Ovary (tissue), 3 donors: ENCODE data around the gene FAM131A.

Experiments used
- CTCF ChIP-seq, 3 donors: fragments of 450-650 bp in 2 of 3; fragments of 200-600 bp in 1 of 3; IDR thresholded peaks; one replicate each; pipeline versions ENCODE4 v1.5.1 to v1.8.0; 2016 to 2022; ENCODE audit warnings: antibody characterized with exemption in 3 of 3, mild to moderate bottlenecking in 1 of 3
- EP300 ChIP-seq: sonication (generic); formaldehyde crosslinking; IDR thresholded peaks from one replicate; pipeline ENCODE4 v1.6.1; 2017; ENCODE audit warnings: antibody characterized with exemption
- donor health status: DM: no; HTN: no; CAD: no.

DNA sequence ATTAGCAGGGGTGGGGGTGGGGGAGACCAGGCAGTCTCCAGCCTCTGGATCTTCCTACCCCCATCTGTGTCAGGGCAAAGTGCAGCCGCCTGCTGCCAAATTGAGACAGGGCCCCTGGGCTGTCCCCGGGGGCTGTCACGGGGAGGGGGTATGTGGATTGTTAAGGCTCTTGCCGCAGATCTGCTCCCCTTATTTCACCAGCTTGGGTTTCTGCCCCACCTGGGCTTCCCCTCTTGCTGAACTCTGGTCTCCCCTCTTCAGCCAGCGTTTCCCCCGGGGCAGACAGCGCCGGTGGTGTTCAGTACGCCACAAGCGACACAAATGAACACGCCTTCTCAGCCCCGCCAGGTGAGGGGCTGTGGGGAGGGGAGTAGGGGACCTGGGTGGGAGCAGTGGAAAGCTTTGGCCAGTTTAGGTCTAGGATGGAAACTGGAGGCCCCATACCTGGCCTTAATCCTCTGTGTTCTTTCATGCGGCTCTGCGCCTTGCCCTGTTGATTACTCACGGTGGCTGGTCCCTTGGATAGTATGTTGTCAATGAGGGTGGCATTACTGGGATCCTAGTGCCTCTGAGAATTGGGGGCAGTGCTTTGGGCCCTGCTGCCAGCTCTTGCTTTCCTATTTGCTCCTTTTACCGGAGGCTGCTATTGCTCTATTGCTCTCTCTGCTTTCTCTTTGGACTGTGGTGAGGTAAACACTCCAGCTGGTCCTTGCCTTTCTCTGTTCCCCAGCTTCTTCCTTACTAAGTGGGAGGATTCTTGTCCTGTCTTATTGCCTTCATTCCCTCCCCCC lies 21.3 kb upstream of the FAM131A start:
- TF ChIP-seq CTCF (IDR thresholded peaks at IDR 0.05) (no peak), EP300 (no peak)
